ENCODE results near the gene NR4A1. TPM values are rescaled to one million over a fixed set of nuclear protein-coding genes. Genes with fewer than 3 reads are reported as not detected.

The NR4A1 gene
- total RNA-seq, 2 donors from 2014 or later = 150 to 238 TPM

GRCh38 chr12:52060498-52061177 lies 9.4 kb downstream of the NR4A1 start:
- Histone ChIP-seq H3K4me3 (no peak overlapping the region), H3K9me3 (no peaks in the 10 kb centered on the region), H3K4me1 (peaks cover 0 to 47% of the 10 kb centered on the region in 2 donors), H3K27me3 (no peaks in the 10 kb centered on the region), H3K27ac (peak overlapping the region in 1 of 2 donors; percentile 2), H3K36me3 (peaks cover 42% of the 10 kb centered on the region)
- no peak for DNase-seq (ENCODE audit: low spot score)
- no peak for TF ChIP-seq CTCF (IDR thresholded peaks at IDR 0.05)

GRCh38 chr12:52061470-52062166 lies 10.4 kb downstream of the NR4A1 start:
- H3K27ac ChIP-seq = peak overlapping the region; percentile 80 to 88
- no peak for DNase-seq (ENCODE audit: low spot score)
- no peak for TF ChIP-seq CTCF (IDR thresholded peaks at IDR 0.05)
- H3K36me3 ChIP-seq = peaks cover 32% of the 10 kb centered on the region
- peaks cover 0 to 39% of the 10 kb centered on the region in 2 donors for H3K4me1 ChIP-seq
- no peaks in the 10 kb centered on the region for H3K9me3 ChIP-seq
- H3K4me3 ChIP-seq = no peak overlapping the region
- no peaks in the 10 kb centered on the region for H3K27me3 ChIP-seq

- no peak for DNase-seq (ENCODE audit: low spot score)
Observed at GRCh38 chr12:52062167-52063081, 11.2 kb downstream of the NR4A1 start.

GRCh38 chr12:52063082-52063924 lies 12.1 kb downstream of the NR4A1 start:
- Histone ChIP-seq H3K27me3 (no peaks in the 10 kb centered on the region), H3K4me3 (peak overlapping the region in 1 of 2 donors; percentile 4), H3K9me3 (no peaks in the 10 kb centered on the region), H3K4me1 (peaks cover 0 to 31% of the 10 kb centered on the region in 2 donors), H3K27ac (peak overlapping the region; percentile 80 to 88), H3K36me3 (peaks cover 15% of the 10 kb centered on the region)
- no peak for TF ChIP-seq CTCF (IDR thresholded peaks at IDR 0.05)
- DNase-seq (ENCODE audit: low spot score) = no peak

More at GRCh38 chr12:52062167-52063081, 11.2 kb downstream of the NR4A1 start:
- H3K4me3 ChIP-seq = no peak overlapping the region
- H3K27ac ChIP-seq = peak overlapping the region; percentile 80 to 88
- H3K9me3 ChIP-seq = no peaks in the 10 kb centered on the region
- no peaks in the 10 kb centered on the region for H3K27me3 ChIP-seq
- no peak for TF ChIP-seq CTCF (IDR thresholded peaks at IDR 0.05)
- peaks cover 0 to 31% of the 10 kb centered on the region in 2 donors for H3K4me1 ChIP-seq
- peaks cover 24% of the 10 kb centered on the region for H3K36me3 ChIP-seq
